Astrocyte (in vitro differentiated cells and primary cell): ENCODE measurements around the gene TWNK. TPM values are rescaled to one million over a fixed set of nuclear protein-coding genes. Genes with fewer than 3 reads are reported as not detected.

ENCODE experiments used
- DNase-seq: peaks from one replicate; pipeline ENCODE4 v3.0.0-alpha.2; 2010; ENCODE audit warnings: low read depth
- FAIRE-seq: peaks from 2 replicates; lab custom pipeline; 2011; peaks lifted over from hg19 to GRCh38; lab: Jason Lieb, UNC
- H2AFZ ChIP-seq: 2 replicates; pipeline ENCODE4 v1.6.0; 2012; ENCODE audit warnings: low read depth, low read length, inconsistent platforms
- H3K27ac ChIP-seq: 2 replicates; pipeline ENCODE4 v1.5.1; 2011; ENCODE audit warnings: low read depth, low read length, inconsistent platforms
- H3K27me3 ChIP-seq: 2 replicates; pipeline ENCODE4 v1.6.0; 2011; ENCODE audit warnings: low read length, inconsistent platforms; ENCODE audit not compliant: insufficient read depth
- H3K36me3 ChIP-seq: 2 replicates; pipeline ENCODE4 v1.5.1; 2011; ENCODE audit warnings: low read length, inconsistent platforms; ENCODE audit not compliant: insufficient read depth
- H3K4me1 ChIP-seq: 2 replicates; pipeline ENCODE4 v1.5.1; 2011; ENCODE audit warnings: low read length, inconsistent platforms; ENCODE audit not compliant: insufficient read depth
- H3K4me2 ChIP-seq: 2 replicates; pipeline ENCODE4 v1.6.0; 2012; ENCODE audit warnings: low read length, inconsistent platforms
- H3K4me3 ChIP-seq: 2 replicates; pipeline ENCODE4 v1.5.1; 2011; ENCODE audit warnings: low read depth, mild to moderate bottlenecking, low read length, inconsistent platforms; ENCODE audit not compliant: insufficient read depth
- H3K79me2 ChIP-seq: 2 replicates; pipeline ENCODE4 v1.6.0; 2012; ENCODE audit warnings: mild to moderate bottlenecking, low read length, inconsistent platforms; ENCODE audit not compliant: insufficient read depth
- H3K9ac ChIP-seq: 2 replicates; pipeline ENCODE4 v1.6.0; 2012; ENCODE audit warnings: mild to moderate bottlenecking, low read length, inconsistent platforms
- H3K9me3 ChIP-seq: 2 replicates; pipeline ENCODE4 v1.5.1; 2012; ENCODE audit warnings: low read depth, mild to moderate bottlenecking, low read length, inconsistent platforms; ENCODE audit not compliant: insufficient read depth
- H4K20me1 ChIP-seq: 2 replicates; pipeline ENCODE4 v1.6.0; 2012; ENCODE audit warnings: low read length, inconsistent platforms; ENCODE audit not compliant: insufficient read depth
- H3K27ac Mint-ChIP-seq: one replicate; pipeline ENCODE4 v1.8.0; 2021; ENCODE audit warnings: mild to moderate bottlenecking, mixed read lengths; ENCODE audit not compliant: unreplicated experiment
- H3K27me3 Mint-ChIP-seq: one replicate; pipeline ENCODE4 v1.8.0; 2021; ENCODE audit warnings: low read depth, mixed read lengths; ENCODE audit not compliant: unreplicated experiment
- H3K36me3 Mint-ChIP-seq: one replicate; pipeline ENCODE4 v1.8.0; 2021; ENCODE audit warnings: low read depth, mixed read lengths; ENCODE audit not compliant: unreplicated experiment
- H3K4me1 Mint-ChIP-seq: one replicate; pipeline ENCODE4 v1.8.0; 2021; ENCODE audit warnings: low read depth, mixed read lengths; ENCODE audit not compliant: unreplicated experiment
- H3K4me3 Mint-ChIP-seq: one replicate; pipeline ENCODE4 v1.8.0; 2021; ENCODE audit warnings: mild to moderate bottlenecking, moderate library complexity, mixed read lengths; ENCODE audit not compliant: unreplicated experiment
- H3K9me3 Mint-ChIP-seq: one replicate; pipeline ENCODE4 v1.8.0; 2021; ENCODE audit warnings: mild to moderate bottlenecking, mixed read lengths; ENCODE audit not compliant: unreplicated experiment
- CTCF ChIP-seq: IDR thresholded peaks from 2 replicates; pipeline ENCODE4 v1.5.1; 2011; ENCODE audit warnings: low read depth, mild to moderate bottlenecking, inconsistent platforms, low read length, moderate library complexity; ENCODE audit not compliant: insufficient read depth
- EZH2 ChIP-seq: IDR thresholded peaks from 2 replicates; pipeline ENCODE4 v1.6.1; 2012; ENCODE audit warnings: mild to moderate bottlenecking, low read length, inconsistent platforms; ENCODE audit not compliant: insufficient read depth
- total RNA-seq: library from RNA; stranded (reverse); gene quantifications from 2 replicates; pipeline ENCODE4 v1.2.1, GENCODE V29; 2021

TWNK gene
- total RNA-seq, 1 donor from 2014 or later: 12.9 TPM

GRCh38 chr10:100998991-100999741 lies 11.8 kb downstream of the TWNK start:
- Histone ChIP-seq H3K4me2 (peak overlapping the region; percentile 93), H3K9me3 (no peaks in the 10 kb centered on the region), H3K27ac (peak overlapping the region; percentile 94), H3K27me3 (no peaks in the 10 kb centered on the region), H3K36me3 (peaks cover 6% of the 10 kb centered on the region), H2AFZ (peak overlapping the region; percentile 45), H3K9ac (peak overlapping the region; percentile 94), H3K79me2 (peaks cover 50% of the 10 kb centered on the region), H3K4me3 (peak overlapping the region; percentile 89), H4K20me1 (peaks cover 33% of the 10 kb centered on the region), H3K4me1 (peaks cover 36% of the 10 kb centered on the region)
- Mint-ChIP-seq H3K9me3 (peaks cover 4% of the 10 kb centered on the region), H3K4me1 (peaks cover 13% of the 10 kb centered on the region), H3K36me3 (peaks cover 6% of the 10 kb centered on the region), H3K4me3 (peak overlapping the region; percentile 88), H3K27ac (peak overlapping the region; percentile 91), H3K27me3 (no peaks in the 10 kb centered on the region)
- no peak for FAIRE-seq
- TF ChIP-seq EZH2 (no peak), CTCF (peak; percentile 46)
- peak; percentile 54 for DNase-seq

- DNase-seq (no peak), FAIRE-seq (no peak)
- Histone ChIP-seq H4K20me1 (peaks cover 38% of the 10 kb centered on the region), H3K36me3 (peaks cover 6% of the 10 kb centered on the region), H3K4me3 (peak within 1 kb of the TSS; percentile 89), H3K79me2 (peaks cover 54% of the 10 kb centered on the region), H3K4me2 (peak within 1 kb of the TSS; percentile 93), H3K4me1 (peaks cover 36% of the 10 kb centered on the region), H3K9me3 (no peaks in the 10 kb centered on the region), H2AFZ (peak within 1 kb of the TSS; percentile 84), H3K9ac (peak within 1 kb of the TSS; percentile 94), H3K27ac (peak within 1 kb of the TSS; percentile 94), H3K27me3 (no peaks in the 10 kb centered on the region)
- peak within 1 kb of the TSS; percentile 89 for H3K4me3 Mint-ChIP-seq
- H3K4me1 Mint-ChIP-seq: peaks cover 11% of the 10 kb centered on the region
- peak within 1 kb of the TSS; percentile 91 for H3K27ac Mint-ChIP-seq
- peaks cover 4% of the 10 kb centered on the region for H3K9me3 Mint-ChIP-seq
- H3K36me3 Mint-ChIP-seq: peaks cover under 1% of the 10 kb centered on the region
- TF ChIP-seq CTCF (no peak), EZH2 (no peak)
- H3K27me3 Mint-ChIP-seq: no peaks in the 10 kb centered on the region
Measured at GRCh38 chr10:100999742-101000126, 12.4 kb downstream of the TWNK start, which contains the start of gene LZTS2. TSS of gene LZTS2 (plus strand) at chr10:100999808. CDS start at chr10:101002539, 2,731 bp downstream.
